Measurements from ENCODE around the gene LRP8. TPM values are rescaled to one million over a fixed set of nuclear protein-coding genes. Genes with fewer than 3 reads are reported as not detected.

The LRP8 gene
- total and polyA plus RNA-seq, 9 of the 15 experiments (the other 6 are each of a cell fraction or from before 2014, with no cell fraction given): 7.1 to 56.1 (median 31.3) TPM

DNA sequence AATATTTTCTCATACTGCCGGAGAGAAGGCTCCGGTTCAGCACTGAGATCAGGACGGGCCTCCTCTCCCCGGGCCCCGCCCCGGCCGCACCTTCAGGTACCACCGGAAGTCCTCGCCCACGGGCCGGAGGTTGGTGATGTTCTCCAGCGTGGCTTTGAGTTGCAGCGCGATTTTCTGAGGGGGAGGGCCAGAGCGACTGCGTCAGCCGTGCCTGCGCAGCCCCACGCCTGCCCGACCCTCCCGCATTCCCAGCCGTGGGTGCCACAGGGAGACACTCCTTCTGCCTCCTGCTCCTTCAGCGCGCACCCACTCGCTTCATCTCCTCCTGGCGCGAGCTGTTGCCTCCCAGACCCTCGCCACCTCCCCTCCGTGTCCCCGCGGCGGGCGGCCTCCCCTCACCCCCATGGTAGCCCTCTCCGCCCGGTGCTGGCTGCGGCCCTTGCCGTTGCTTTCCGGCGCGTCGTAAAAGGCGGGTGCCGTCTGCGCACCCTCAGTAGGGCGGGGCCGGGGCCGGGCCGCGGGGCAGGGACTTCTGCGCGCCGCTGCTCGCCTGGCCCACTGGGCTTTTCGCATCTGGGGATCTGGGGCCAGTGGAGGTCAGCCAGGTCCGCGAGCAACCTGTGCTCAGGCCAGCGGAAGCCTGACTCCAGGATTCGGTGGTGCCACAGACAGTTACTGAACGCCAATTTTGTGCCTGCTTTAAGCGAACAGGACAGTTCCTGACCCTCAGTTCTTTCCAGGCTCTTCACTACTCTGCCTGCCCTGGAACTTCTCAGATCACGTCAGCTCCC lies 107.5 kb downstream of the LRP8 start, which contains the start of gene CZIB (continued):
- TF ChIP-seq, protein P1, sequence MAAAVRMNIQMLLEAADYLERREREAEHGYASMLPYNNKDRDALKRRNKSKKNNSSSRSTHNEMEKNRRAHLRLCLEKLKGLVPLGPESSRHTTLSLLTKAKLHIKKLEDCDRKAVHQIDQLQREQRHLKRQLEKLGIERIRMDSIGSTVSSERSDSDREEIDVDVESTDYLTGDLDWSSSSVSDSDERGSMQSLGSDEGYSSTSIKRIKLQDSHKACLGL (CRISPR knock-in tag; IDR thresholded peaks at IDR 0.05; ENCODE audit: borderline replicate concordance, poor library complexity, severe bottlenecking): no peak
- TF ChIP-seq ZBTB7A (IDR thresholded peaks at IDR 0.05; ENCODE audit: borderline replicate concordance, control insufficient read depth, low read depth, low read length) (peak; percentile 79), MTA2 (IDR thresholded peaks at IDR 0.05; ENCODE audit: low read depth) (no peak), ZNF23 (CRISPR knock-in tag; IDR thresholded peaks at IDR 0.05) (no peak), KHSRP (IDR thresholded peaks at IDR 0.05) (no peak), HNRNPLL (IDR thresholded peaks at IDR 0.05; ENCODE audit: low read depth, low read length, poor library complexity, severe bottlenecking) (peak; percentile 76), GATAD2B (IDR thresholded peaks at IDR 0.05; ENCODE audit: borderline replicate concordance) (peak; percentile 35; the same call in 1 of the 2 replicates), SREBF1 (IDR thresholded peaks at IDR 0.05; ENCODE audit: borderline replicate concordance, low read depth, low read length) (no peak), SIN3A (IDR thresholded peaks at IDR 0.05; ENCODE audit: borderline replicate concordance in 2 of 2, control insufficient read depth in 1 of 2, low read depth in 2 of 2, low read length in 2 of 2) (peak in 1 of 2 experiments; percentile 67; a peak in 2 of 4 replicates), ZNF316 (IDR thresholded peaks at IDR 0.05) (peak; percentile 70), NR2F6 (CRISPR knock-in tag; IDR thresholded peaks at IDR 0.05) (no peak)
- TF ChIP-seq, protein P2, sequence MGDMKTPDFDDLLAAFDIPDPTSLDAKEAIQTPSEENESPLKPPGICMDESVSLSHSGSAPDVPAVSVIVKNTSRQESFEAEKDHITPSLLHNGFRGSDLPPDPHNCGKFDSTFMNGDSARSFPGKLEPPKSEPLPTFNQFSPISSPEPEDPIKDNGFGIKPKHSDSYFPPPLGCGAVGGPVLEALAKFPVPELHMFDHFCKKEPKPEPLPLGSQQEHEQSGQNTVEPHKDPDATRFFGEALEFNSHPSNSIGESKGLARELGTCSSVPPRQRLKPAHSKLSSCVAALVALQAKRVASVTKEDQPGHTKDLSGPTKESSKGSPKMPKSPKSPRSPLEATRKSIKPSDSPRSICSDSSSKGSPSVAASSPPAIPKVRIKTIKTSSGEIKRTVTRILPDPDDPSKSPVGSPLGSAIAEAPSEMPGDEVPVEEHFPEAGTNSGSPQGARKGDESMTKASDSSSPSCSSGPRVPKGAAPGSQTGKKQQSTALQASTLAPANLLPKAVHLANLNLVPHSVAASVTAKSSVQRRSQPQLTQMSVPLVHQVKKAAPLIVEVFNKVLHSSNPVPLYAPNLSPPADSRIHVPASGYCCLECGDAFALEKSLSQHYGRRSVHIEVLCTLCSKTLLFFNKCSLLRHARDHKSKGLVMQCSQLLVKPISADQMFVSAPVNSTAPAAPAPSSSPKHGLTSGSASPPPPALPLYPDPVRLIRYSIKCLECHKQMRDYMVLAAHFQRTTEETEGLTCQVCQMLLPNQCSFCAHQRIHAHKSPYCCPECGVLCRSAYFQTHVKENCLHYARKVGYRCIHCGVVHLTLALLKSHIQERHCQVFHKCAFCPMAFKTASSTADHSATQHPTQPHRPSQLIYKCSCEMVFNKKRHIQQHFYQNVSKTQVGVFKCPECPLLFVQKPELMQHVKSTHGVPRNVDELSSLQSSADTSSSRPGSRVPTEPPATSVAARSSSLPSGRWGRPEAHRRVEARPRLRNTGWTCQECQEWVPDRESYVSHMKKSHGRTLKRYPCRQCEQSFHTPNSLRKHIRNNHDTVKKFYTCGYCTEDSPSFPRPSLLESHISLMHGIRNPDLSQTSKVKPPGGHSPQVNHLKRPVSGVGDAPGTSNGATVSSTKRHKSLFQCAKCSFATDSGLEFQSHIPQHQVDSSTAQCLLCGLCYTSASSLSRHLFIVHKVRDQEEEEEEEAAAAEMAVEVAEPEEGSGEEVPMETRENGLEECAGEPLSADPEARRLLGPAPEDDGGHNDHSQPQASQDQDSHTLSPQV (IDR thresholded peaks at IDR 0.05): peak; percentile 22; the same call in 1 of the 2 replicates
- TF ChIP-seq, protein P3, sequence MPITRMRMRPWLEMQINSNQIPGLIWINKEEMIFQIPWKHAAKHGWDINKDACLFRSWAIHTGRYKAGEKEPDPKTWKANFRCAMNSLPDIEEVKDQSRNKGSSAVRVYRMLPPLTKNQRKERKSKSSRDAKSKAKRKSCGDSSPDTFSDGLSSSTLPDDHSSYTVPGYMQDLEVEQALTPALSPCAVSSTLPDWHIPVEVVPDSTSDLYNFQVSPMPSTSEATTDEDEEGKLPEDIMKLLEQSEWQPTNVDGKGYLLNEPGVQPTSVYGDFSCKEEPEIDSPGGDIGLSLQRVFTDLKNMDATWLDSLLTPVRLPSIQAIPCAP (CRISPR knock-in tag; IDR thresholded peaks at IDR 0.05; ENCODE audit: borderline replicate concordance): no peak
- TF ChIP-seq, protein P4, sequence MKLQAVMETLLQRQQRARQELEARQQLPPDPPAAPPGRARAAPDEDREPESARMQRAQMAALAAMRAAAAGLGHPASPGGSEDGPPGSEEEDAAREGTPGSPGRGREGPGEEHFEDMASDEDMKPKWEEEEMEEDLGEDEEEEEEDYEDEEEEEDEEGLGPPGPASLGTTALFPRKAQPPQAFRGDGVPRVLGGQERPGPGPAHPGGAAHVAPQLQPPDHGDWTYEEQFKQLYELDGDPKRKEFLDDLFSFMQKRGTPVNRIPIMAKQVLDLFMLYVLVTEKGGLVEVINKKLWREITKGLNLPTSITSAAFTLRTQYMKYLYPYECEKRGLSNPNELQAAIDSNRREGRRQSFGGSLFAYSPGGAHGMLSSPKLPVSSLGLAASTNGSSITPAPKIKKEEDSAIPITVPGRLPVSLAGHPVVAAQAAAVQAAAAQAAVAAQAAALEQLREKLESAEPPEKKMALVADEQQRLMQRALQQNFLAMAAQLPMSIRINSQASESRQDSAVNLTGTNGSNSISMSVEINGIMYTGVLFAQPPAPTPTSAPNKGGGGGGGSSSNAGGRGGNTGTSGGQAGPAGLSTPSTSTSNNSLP (IDR thresholded peaks at IDR 0.05; ENCODE audit: borderline replicate concordance, low read depth, low read length): 0 out of 2 replicates have a peak, but pooled peaks have one; percentile 22
- TF ChIP-seq, protein P5, sequence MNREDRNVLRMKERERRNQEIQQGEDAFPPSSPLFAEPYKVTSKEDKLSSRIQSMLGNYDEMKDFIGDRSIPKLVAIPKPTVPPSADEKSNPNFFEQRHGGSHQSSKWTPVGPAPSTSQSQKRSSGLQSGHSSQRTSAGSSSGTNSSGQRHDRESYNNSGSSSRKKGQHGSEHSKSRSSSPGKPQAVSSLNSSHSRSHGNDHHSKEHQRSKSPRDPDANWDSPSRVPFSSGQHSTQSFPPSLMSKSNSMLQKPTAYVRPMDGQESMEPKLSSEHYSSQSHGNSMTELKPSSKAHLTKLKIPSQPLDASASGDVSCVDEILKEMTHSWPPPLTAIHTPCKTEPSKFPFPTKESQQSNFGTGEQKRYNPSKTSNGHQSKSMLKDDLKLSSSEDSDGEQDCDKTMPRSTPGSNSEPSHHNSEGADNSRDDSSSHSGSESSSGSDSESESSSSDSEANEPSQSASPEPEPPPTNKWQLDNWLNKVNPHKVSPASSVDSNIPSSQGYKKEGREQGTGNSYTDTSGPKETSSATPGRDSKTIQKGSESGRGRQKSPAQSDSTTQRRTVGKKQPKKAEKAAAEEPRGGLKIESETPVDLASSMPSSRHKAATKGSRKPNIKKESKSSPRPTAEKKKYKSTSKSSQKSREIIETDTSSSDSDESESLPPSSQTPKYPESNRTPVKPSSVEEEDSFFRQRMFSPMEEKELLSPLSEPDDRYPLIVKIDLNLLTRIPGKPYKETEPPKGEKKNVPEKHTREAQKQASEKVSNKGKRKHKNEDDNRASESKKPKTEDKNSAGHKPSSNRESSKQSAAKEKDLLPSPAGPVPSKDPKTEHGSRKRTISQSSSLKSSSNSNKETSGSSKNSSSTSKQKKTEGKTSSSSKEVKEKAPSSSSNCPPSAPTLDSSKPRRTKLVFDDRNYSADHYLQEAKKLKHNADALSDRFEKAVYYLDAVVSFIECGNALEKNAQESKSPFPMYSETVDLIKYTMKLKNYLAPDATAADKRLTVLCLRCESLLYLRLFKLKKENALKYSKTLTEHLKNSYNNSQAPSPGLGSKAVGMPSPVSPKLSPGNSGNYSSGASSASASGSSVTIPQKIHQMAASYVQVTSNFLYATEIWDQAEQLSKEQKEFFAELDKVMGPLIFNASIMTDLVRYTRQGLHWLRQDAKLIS (CRISPR knock-in tag; IDR thresholded peaks at IDR 0.05): peak; percentile 74

Data from K562 (cell line).